CD4-positive, alpha-beta T cell treated with Interleukin-1 beta for 1 hour (primary cell): ENCODE data around the gene PRKCG.
"Not testable (repeated sequence)": the region's sequence is repeated elsewhere in the genome, so short reads cannot be mapped to it uniquely, and the experiment has no call there.

Experiments used
- DNase-seq, 2 donors: peaks; one replicate each; pipeline ENCODE4 v3.0.0-alpha.2; 2020 to 2022

PRKCG gene

DNA sequence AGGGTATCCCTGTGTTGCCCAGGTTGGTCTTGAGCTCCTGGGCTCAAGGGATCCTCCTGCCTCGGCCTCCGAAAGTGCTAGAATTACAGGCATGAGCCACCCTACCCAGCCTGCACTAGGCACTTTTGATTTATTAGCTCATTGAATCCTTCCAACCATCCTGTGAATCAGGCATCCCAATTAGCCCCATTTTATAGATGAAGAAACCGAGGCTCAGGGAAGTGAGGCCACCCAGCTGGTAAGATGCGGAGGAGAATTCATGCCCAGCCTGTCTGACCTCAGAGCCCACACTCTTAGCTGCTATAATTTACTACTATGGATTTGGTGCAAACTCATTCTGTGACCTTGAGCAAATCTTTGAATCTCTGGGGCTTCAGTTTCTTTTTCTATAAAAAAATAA, 62.9 kb downstream of the PRKCG start:
- no peak for DNase-seq

- DNase-seq: no peak
Observed at GRCh38 chr19:53945441-53945840, 63.4 kb downstream of the PRKCG start.

GRCh38 chr19:53945998-53946397, 64.0 kb downstream of the PRKCG start:
- DNase-seq: no peak

- no peak for DNase-seq
Observed at GRCh38 chr19:53947624-53948023, 65.6 kb downstream of the PRKCG start.

- not testable (repeated sequence) for DNase-seq
Observed at GRCh38 chr19:53948611-53949010, 66.6 kb downstream of the PRKCG start.

DNA sequence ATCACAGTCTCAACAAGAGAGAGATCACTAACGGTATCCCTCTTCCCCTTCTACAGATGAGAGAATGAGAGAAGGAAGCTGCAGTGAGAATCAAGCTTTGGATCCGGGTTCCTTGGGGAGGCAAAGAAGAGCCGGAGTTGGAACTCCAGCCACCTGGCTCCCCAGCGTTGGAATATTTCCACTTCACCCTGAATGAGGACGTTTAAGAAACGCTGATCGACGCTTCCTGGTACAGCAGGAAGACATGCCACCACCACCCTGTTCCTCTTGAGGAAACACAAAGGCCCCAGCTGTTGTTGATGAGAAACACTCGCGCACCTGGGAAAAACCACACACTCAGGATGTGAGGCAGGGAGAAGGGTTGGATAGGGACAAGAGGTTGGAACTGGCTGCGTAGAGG, 69.4 kb downstream of the PRKCG start:
- DNase-seq: no peak

DNA sequence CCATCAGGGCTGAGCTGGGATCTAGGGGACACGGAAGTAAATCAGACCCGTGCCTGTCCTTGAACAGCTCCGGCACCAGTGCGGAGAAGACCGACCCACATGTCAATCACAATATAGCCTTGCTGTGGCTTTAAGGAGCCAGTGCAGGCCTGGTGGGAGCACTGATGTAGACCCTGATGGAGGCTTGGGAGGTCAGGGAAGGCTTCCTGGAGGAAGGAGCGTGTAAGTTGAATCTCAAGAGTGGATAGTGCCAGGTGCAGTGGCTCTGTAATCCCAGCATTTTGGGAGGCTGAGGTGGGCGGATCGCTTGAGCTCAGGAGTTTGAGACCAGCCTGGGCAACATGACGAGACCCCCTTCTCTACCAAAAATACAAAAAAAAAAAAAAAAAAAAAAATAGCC, 70.0 kb downstream of the PRKCG start:
- no peak for DNase-seq

DNA sequence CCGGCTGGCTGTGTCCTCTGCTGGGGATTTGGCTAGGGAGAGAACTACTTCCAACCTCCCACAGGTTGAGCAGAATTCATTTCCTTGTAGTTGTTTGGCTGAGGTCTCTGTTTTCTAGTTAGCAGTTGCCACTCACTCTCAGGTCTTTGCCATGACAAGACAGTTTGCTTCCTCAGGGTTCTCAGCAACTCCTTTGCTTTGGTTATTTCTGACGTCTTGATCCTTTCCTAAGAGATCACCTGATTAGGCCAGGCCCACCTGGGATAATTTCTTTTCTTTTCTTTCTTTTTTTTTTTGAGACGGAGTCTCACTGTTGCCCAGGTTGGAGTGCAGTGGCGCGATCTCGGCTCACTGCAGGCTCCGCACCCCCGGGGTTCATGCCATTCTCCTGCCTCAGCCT, 71.4 kb downstream of the PRKCG start:
- DNase-seq: no peak
